Duodenal mucosa (tissue), 2 donors: ENCODE results near the gene ZNF37A.
"Not testable (repeated sequence)": the region's sequence is repeated elsewhere in the genome, so short reads cannot be mapped to it uniquely, and the experiment has no call there.

Experiments used
- H3K27ac ChIP-seq: one replicate; pipeline ENCODE4 v1.7.0; 2013; ENCODE audit warnings: low read depth, low read length
- H3K27me3 ChIP-seq, 2 donors: one replicate each; pipeline ENCODE4 v1.7.0; 2013; ENCODE audit warnings: low read length in 2 of 2, control low read depth in 1 of 2; ENCODE audit not compliant: insufficient read depth in 2 of 2, control insufficient read depth in 1 of 2
- H3K36me3 ChIP-seq, 2 donors: one replicate each; pipeline ENCODE4 v1.7.0; 2013; ENCODE audit warnings: low read length in 2 of 2, control low read depth in 1 of 2; ENCODE audit not compliant: insufficient read depth in 2 of 2, control insufficient read depth in 1 of 2
- H3K4me1 ChIP-seq, 2 donors: one replicate each; pipeline ENCODE4 v1.7.0; 2013; ENCODE audit warnings: low read length in 2 of 2, control low read depth in 1 of 2; ENCODE audit not compliant: insufficient read depth in 2 of 2, control insufficient read depth in 1 of 2
- H3K4me3 ChIP-seq, 2 donors: one replicate each; pipeline ENCODE4 v1.7.0; 2013; ENCODE audit warnings: low read length in 2 of 2, low read depth in 1 of 2
- H3K9ac ChIP-seq, 2 donors: one replicate each; pipeline ENCODE4 v1.7.0; 2013; ENCODE audit warnings: low read length in 2 of 2, low read depth in 1 of 2
- H3K9me3 ChIP-seq, 2 donors: one replicate each; pipeline ENCODE4 v1.7.0; 2013; ENCODE audit warnings: low read length in 2 of 2, control low read depth in 1 of 2; ENCODE audit not compliant: control insufficient read depth in 1 of 2

Gene ZNF37A

GRCh38 chr10:38093318-38093717 lies 819 bp upstream of the ZNF37A start:
- peak overlapping the region; percentile 63 to 86 for H3K9ac ChIP-seq
- H3K4me3 ChIP-seq = peak overlapping the region; percentile 96
- H3K9me3 ChIP-seq = not testable (repeated sequence)

GRCh38 chr10:38093816-38094157 lies 350 bp upstream of the ZNF37A start:
- no peaks in the 10 kb centered on the region for H3K9me3 ChIP-seq
- H3K27me3 ChIP-seq = no peaks in the 10 kb centered on the region
- H3K36me3 ChIP-seq = peaks cover 3 to 24% of the 10 kb centered on the region in 2 donors
- peak overlapping the region; percentile 96 for H3K4me3 ChIP-seq
- peak overlapping the region; percentile 7 for H3K27ac ChIP-seq
- peak overlapping the region; percentile 63 to 86 for H3K9ac ChIP-seq
- peaks cover 3 to 13% of the 10 kb centered on the region in 2 donors for H3K4me1 ChIP-seq

More at GRCh38 chr10:38093318-38093717, 819 bp upstream of the ZNF37A start:
- H3K4me1 ChIP-seq = peaks cover 3 to 13% of the 10 kb centered on the region in 2 donors
- not testable (repeated sequence) for H3K27me3 ChIP-seq, H3K27ac ChIP-seq
- H3K36me3 ChIP-seq = peaks cover 3 to 20% of the 10 kb centered on the region in 2 donors

- Histone ChIP-seq H3K4me3 (peak overlapping the region; percentile 96), H3K27ac (no peak overlapping the region), H3K36me3 (peaks cover 8 to 35% of the 10 kb centered on the region in 2 donors), H3K27me3 (no peaks in the 10 kb centered on the region), H3K9ac (peak overlapping the region; percentile 86), H3K9me3 (peaks cover 0 to 4% of the 10 kb centered on the region in 2 donors), H3K4me1 (peaks cover 3 to 13% of the 10 kb centered on the region in 2 donors)
Observed at GRCh38 chr10:38094927-38095574, 914 bp downstream of the ZNF37A start.

DNA sequence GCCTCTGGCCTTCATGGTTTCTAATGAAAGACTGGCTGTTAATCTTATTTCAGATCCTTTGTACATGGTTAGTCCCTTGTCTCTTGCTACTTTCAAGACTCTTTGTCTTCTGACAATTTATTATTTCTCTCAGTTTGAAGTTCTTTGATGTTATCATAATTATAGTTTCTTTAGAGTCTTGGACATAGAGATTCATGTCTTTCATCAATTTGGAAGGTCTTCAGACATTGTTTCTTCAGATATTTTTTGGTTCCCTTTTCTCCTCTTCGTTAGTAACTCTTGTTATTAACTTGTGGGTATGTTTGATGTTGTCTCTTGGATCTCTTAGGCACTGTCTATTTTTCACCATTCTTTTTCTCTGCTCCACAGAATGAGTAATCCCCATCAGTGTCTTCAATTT lies 8.7 kb downstream of the ZNF37A start:
- H3K27ac ChIP-seq = no peak overlapping the region
- peaks cover 26 to 56% of the 10 kb centered on the region in 2 donors for H3K36me3 ChIP-seq
- no peaks in the 10 kb centered on the region for H3K4me1 ChIP-seq
- H3K9ac ChIP-seq = no peak overlapping the region
- H3K27me3 ChIP-seq = no peaks in the 10 kb centered on the region
- no peak overlapping the region for H3K4me3 ChIP-seq
- peaks cover 30 to 56% of the 10 kb centered on the region in 2 donors for H3K9me3 ChIP-seq

DNA sequence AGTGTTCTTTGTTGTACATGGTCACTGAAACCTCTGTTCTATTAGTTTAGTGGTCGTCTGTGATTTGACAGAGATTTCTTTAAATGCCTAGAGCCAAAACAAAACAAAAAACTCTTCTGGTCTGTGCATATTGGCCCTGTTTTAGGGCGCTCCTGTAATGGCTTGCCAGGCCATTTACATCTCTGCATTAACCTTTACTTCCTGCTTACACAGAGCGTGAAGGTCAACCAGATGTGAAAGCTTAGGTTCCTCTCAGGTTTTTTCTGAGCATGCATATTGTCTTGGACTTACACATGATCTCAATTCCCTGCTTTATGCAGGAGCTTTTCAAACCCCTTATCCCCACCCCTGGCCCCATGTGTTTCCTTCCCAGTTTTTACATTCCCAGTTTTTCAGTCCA lies 9.6 kb downstream of the ZNF37A start:
- Histone ChIP-seq H3K9ac (no peak overlapping the region), H3K27ac (no peak overlapping the region), H3K4me3 (no peak overlapping the region), H3K36me3 (peaks cover 26 to 47% of the 10 kb centered on the region in 2 donors), H3K9me3 (peaks cover 30 to 61% of the 10 kb centered on the region in 2 donors), H3K4me1 (no peaks in the 10 kb centered on the region), H3K27me3 (no peaks in the 10 kb centered on the region)

GRCh38 chr10:38112159-38112558 lies 18.0 kb downstream of the ZNF37A start:
- Histone ChIP-seq H3K27ac (no peak overlapping the region), H3K9me3 (peaks cover 47 to 50% of the 10 kb centered on the region in 2 donors), H3K4me1 (no peaks in the 10 kb centered on the region), H3K36me3 (peaks cover 29% of the 10 kb centered on the region in 2 donors), H3K27me3 (no peaks in the 10 kb centered on the region), H3K9ac (no peak overlapping the region), H3K4me3 (no peak overlapping the region)

GRCh38 chr10:38118072-38118807 lies 24.1 kb downstream of the ZNF37A start:
- Histone ChIP-seq H3K9me3 (peaks cover 88 to 90% of the 10 kb centered on the region in 2 donors), H3K4me1 (no peaks in the 10 kb centered on the region), H3K36me3 (peaks cover 40 to 42% of the 10 kb centered on the region in 2 donors), H3K9ac (no peak overlapping the region), H3K27me3 (no peaks in the 10 kb centered on the region), H3K4me3 (peak overlapping the region in 1 of 2 donors; percentile 17), H3K27ac (no peak overlapping the region)

- Histone ChIP-seq H3K27me3 (no peaks in the 10 kb centered on the region), H3K4me3 (peak overlapping the region in 1 of 2 donors; percentile 6), H3K4me1 (no peaks in the 10 kb centered on the region), H3K27ac (no peak overlapping the region), H3K9ac (no peak overlapping the region), H3K36me3 (peaks cover 38 to 40% of the 10 kb centered on the region in 2 donors), H3K9me3 (peaks cover 87 to 92% of the 10 kb centered on the region in 2 donors)
Observed at GRCh38 chr10:38119038-38119437, 24.9 kb downstream of the ZNF37A start.

GRCh38 chr10:38127812-38128211 lies 33.7 kb downstream of the ZNF37A start:
- H3K36me3 ChIP-seq = no peaks in the 10 kb centered on the region
- no peaks in the 10 kb centered on the region for H3K27me3 ChIP-seq
- no peak overlapping the region for H3K4me3 ChIP-seq
- H3K9me3 ChIP-seq = peaks cover 42 to 56% of the 10 kb centered on the region in 2 donors
- H3K27ac ChIP-seq = no peak overlapping the region
- H3K9ac ChIP-seq = no peak overlapping the region
- no peaks in the 10 kb centered on the region for H3K4me1 ChIP-seq

- no peaks in the 10 kb centered on the region for H3K36me3 ChIP-seq
Observed at GRCh38 chr10:38143587-38143986, 49.5 kb downstream of the ZNF37A start.

More at GRCh38 chr10:38143587-38143986, 49.5 kb downstream of the ZNF37A start:
- Histone ChIP-seq H3K9me3 (peaks cover 0 to 16% of the 10 kb centered on the region in 2 donors), H3K4me3 (no peak overlapping the region), H3K9ac (no peak overlapping the region), H3K27me3 (no peaks in the 10 kb centered on the region), H3K4me1 (no peaks in the 10 kb centered on the region), H3K27ac (no peak overlapping the region)
